Measurements from ENCODE around the gene LAMB4. TPM values are rescaled to one million over a fixed set of nuclear protein-coding genes. Genes with fewer than 3 reads are reported as not detected.

The LAMB4 gene
- total and polyA plus RNA-seq, 2 experiments from 2014 or later, result not detected

GRCh38 chr7:108026116-108026515 lies 104.0 kb downstream of the LAMB4 start (continued):
- TF ChIP-seq ETS1 (IDR thresholded peaks at IDR 0.05) (no peak), EZH2phosphoT487 (IDR thresholded peaks at IDR 0.05; ENCODE audit: unreplicated experiment) (no peak)

- no peak for DNase-seq (ENCODE audit: low spot score)
- Histone ChIP-seq H3K79me2 (replicated peaks; ENCODE audit: insufficient read depth) (no peaks in the 10 kb centered on the region), H3F3A (replicated peaks; ENCODE audit: low read depth) (no peaks in the 10 kb centered on the region), H3K27me3 (ENCODE audit: insufficient read depth) (no peaks in the 10 kb centered on the region), H3K27ac (ENCODE audit: low read depth) (no peak overlapping the region), H3K4me1 (ENCODE audit: insufficient read depth) (no peaks in the 10 kb centered on the region), H3K4me2 (no peak overlapping the region), H3K9me2 (ENCODE audit: insufficient read depth) (no peaks in the 10 kb centered on the region), H4K20me1 (replicated peaks; ENCODE audit: insufficient read depth) (no peaks in the 10 kb centered on the region), H3K4me3 (no peak overlapping the region), H2AFZ (no peak overlapping the region), H3K36me3 (ENCODE audit: insufficient read depth) (no peaks in the 10 kb centered on the region)
- Mint-ChIP-seq H3K27ac (no peak overlapping the region), H3K9me3 (no peaks in the 10 kb centered on the region), H3K27me3 (ENCODE audit: insufficient read depth, low read depth, poor library complexity) (no peaks in the 10 kb centered on the region), H3K36me3 (ENCODE audit: low read depth) (no peaks in the 10 kb centered on the region), H3K4me1 (peaks cover 5% of the 10 kb centered on the region; the same call in 1 of the 3 replicates), H3K4me3 (no peak overlapping the region)
- ATAC-seq, result no peak
- no peak for TF ChIP-seq EZH2 (IDR thresholded peaks at IDR 0.05; ENCODE audit: low read depth, unreplicated experiment)
- no peak for TF ChIP-seq EZH2phosphoT487 (IDR thresholded peaks at IDR 0.05; ENCODE audit: unreplicated experiment)
- TF ChIP-seq POLR2AphosphoS5 (IDR thresholded peaks at IDR 0.05; ENCODE audit: low read depth), result no peak
- TF ChIP-seq CTCF (conservative IDR thresholded peaks at IDR 0.05; ENCODE audit: low read depth in 2 of 2), result no peak
- TF ChIP-seq REST (IDR thresholded peaks at IDR 0.05; ENCODE audit: unreplicated experiment), result no peak
- TF ChIP-seq CREB1 (CRISPR knock-in tag; IDR thresholded peaks at IDR 0.05; ENCODE audit: low read depth), result no peak
- TF ChIP-seq ETS1 (IDR thresholded peaks at IDR 0.05), result no peak
- no peak for TF ChIP-seq ZNF331 (CRISPR knock-in tag; IDR thresholded peaks at IDR 0.05; ENCODE audit: low read depth)
- no peak for TF ChIP-seq NANOG (IDR thresholded peaks at IDR 0.05; ENCODE audit: borderline replicate concordance)
- TF ChIP-seq ZNF114 (CRISPR knock-in tag; IDR thresholded peaks at IDR 0.05), result no peak
- TF ChIP-seq JUNB (IDR thresholded peaks at IDR 0.05; ENCODE audit: unreplicated experiment), result no peak
- no peak for TF ChIP-seq STAT1 (IDR thresholded peaks at IDR 0.05; ENCODE audit: unreplicated experiment)
Observed at GRCh38 chr7:108024538-108024937, 105.6 kb downstream of the LAMB4 start.

All from GM23338 (cell line).